ENCODE results near the gene IL17B.

Gene IL17B

GRCh38 chr5:149421372-149421685, 42.2 kb upstream of the IL17B start:
- H3K9me3 ChIP-seq = no peaks in the 10 kb centered on the region
- no peak for TF ChIP-seq CTCF (IDR thresholded peaks at IDR 0.05)
- H3K27ac ChIP-seq = no peak overlapping the region
- H3K4me1 ChIP-seq (ENCODE audit: control insufficient read depth in 1 of 2, insufficient read depth in 1 of 2, low read depth in 1 of 2, low read length in 1 of 2) = peaks cover 28 to 40% of the 10 kb centered on the region in 2 experiments
- H3K27me3 ChIP-seq = no peaks in the 10 kb centered on the region
- H3K36me3 ChIP-seq = no peaks in the 10 kb centered on the region
- no peak overlapping the region for H3K4me3 ChIP-seq (ENCODE audit: low read depth in 1 of 2, low read length in 1 of 2)

- Histone ChIP-seq H3K27me3 (no peaks in the 10 kb centered on the region), H3K4me3 (ENCODE audit: low read depth in 1 of 2, low read length in 1 of 2) (no peak overlapping the region), H3K36me3 (no peaks in the 10 kb centered on the region), H3K4me1 (ENCODE audit: control insufficient read depth in 1 of 2, insufficient read depth in 1 of 2, low read depth in 1 of 2, low read length in 1 of 2) (peaks cover 28 to 40% of the 10 kb centered on the region in 2 experiments), H3K9me3 (no peaks in the 10 kb centered on the region), H3K27ac (no peak overlapping the region)
- no peak for TF ChIP-seq CTCF (IDR thresholded peaks at IDR 0.05)
Observed at GRCh38 chr5:149420545-149421371, 41.7 kb upstream of the IL17B start.

GRCh38 chr5:149419859-149420544, 40.9 kb upstream of the IL17B start:
- Histone ChIP-seq H3K4me1 (ENCODE audit: control insufficient read depth in 1 of 2, insufficient read depth in 1 of 2, low read depth in 1 of 2, low read length in 1 of 2) (peaks cover 28 to 40% of the 10 kb centered on the region in 2 experiments), H3K27me3 (no peaks in the 10 kb centered on the region), H3K27ac (no peak overlapping the region), H3K9me3 (no peaks in the 10 kb centered on the region), H3K4me3 (ENCODE audit: low read depth in 1 of 2, low read length in 1 of 2) (no peak overlapping the region), H3K36me3 (no peaks in the 10 kb centered on the region)
- TF ChIP-seq CTCF (IDR thresholded peaks at IDR 0.05) = no peak

GRCh38 chr5:149419532-149419858, 40.4 kb upstream of the IL17B start:
- Histone ChIP-seq H3K36me3 (no peaks in the 10 kb centered on the region), H3K9me3 (no peaks in the 10 kb centered on the region), H3K4me1 (ENCODE audit: control insufficient read depth in 1 of 2, insufficient read depth in 1 of 2, low read depth in 1 of 2, low read length in 1 of 2) (peaks cover 28 to 40% of the 10 kb centered on the region in 2 experiments), H3K27ac (no peak overlapping the region), H3K27me3 (no peaks in the 10 kb centered on the region), H3K4me3 (ENCODE audit: low read depth in 1 of 2, low read length in 1 of 2) (no peak overlapping the region)
- no peak for TF ChIP-seq CTCF (IDR thresholded peaks at IDR 0.05)

- H3K4me3 ChIP-seq (ENCODE audit: low read depth in 1 of 2, low read length in 1 of 2) = no peak overlapping the region
- H3K4me1 ChIP-seq (ENCODE audit: control insufficient read depth in 1 of 2, insufficient read depth in 1 of 2, low read depth in 1 of 2, low read length in 1 of 2) = peaks cover 28 to 40% of the 10 kb centered on the region in 2 experiments
- no peaks in the 10 kb centered on the region for H3K27me3 ChIP-seq
- H3K27ac ChIP-seq = no peak overlapping the region
- H3K9me3 ChIP-seq = no peaks in the 10 kb centered on the region
- no peak for TF ChIP-seq CTCF (IDR thresholded peaks at IDR 0.05)
- no peaks in the 10 kb centered on the region for H3K36me3 ChIP-seq
Observed at GRCh38 chr5:149418910-149419531, 39.9 kb upstream of the IL17B start.

Measured in neutrophil (primary cell).